ENCODE results near the gene TMEM184A.
A peak's percentile ranks its signal among the peaks of the same experiment; 100 is the strongest.

TMEM184A gene

GRCh38 chr7:1567049-1567771 is 11.2 kb upstream of the TMEM184A start:
- DNase-seq, result peak; percentile 66 to 79

- DNase-seq, result no peak
Observed at GRCh38 chr7:1566687-1567048, 10.7 kb upstream of the TMEM184A start.

- DNase-seq, result no peak
Observed at GRCh38 chr7:1564603-1565022, 8.6 kb upstream of the TMEM184A start.

- DNase-seq, result no peak
Observed at GRCh38 chr7:1563981-1564602, 8.1 kb upstream of the TMEM184A start.

GRCh38 chr7:1562597-1563051 is 6.6 kb upstream of the TMEM184A start:
- DNase-seq, result no peak

- no peak for DNase-seq
Observed at GRCh38 chr7:1562116-1562515, 6.1 kb upstream of the TMEM184A start.

GRCh38 chr7:1561036-1561940 is 5.3 kb upstream of the TMEM184A start:
- no peak for DNase-seq

GRCh38 chr7:1560620-1561031 is 4.6 kb upstream of the TMEM184A start:
- no peak for DNase-seq

- DNase-seq, result no peak
Observed at GRCh38 chr7:1559626-1560590, 3.9 kb upstream of the TMEM184A start.

GRCh38 chr7:1558841-1559625 is 3.0 kb upstream of the TMEM184A start:
- DNase-seq, result no peak

GRCh38 chr7:1558181-1558811 is 2.3 kb upstream of the TMEM184A start:
- DNase-seq, result no peak

GRCh38 chr7:1557771-1558170 is 1.8 kb upstream of the TMEM184A start:
- no peak for DNase-seq

GRCh38 chr7:1557006-1557405 is 1.0 kb upstream of the TMEM184A start:
- no peak for DNase-seq

- peak in 1 of 2 experiments; percentile 51 for DNase-seq
Observed at GRCh38 chr7:1555046-1555812, 776 bp downstream of the TMEM184A start.

GRCh38 chr7:1554333-1555045 is 1.5 kb downstream of the TMEM184A start:
- DNase-seq, result no peak

- no peak for DNase-seq
Observed at GRCh38 chr7:1553512-1554210, 2.3 kb downstream of the TMEM184A start.

GRCh38 chr7:1552200-1552599 is 3.8 kb downstream of the TMEM184A start:
- no peak for DNase-seq

- no peak for DNase-seq
Observed at GRCh38 chr7:1550846-1551155, 5.2 kb downstream of the TMEM184A start.
